GM06990 (cell line): ENCODE measurements around the gene SPSB1.

Source experiments
- DNase-seq: peaks from one replicate; pipeline ENCODE4 v3.0.0-alpha.2; 2011; ENCODE audit not compliant: insufficient read length; ENCODE audit errors: extremely low read depth
- H3K27me3 ChIP-seq: replicated peaks from 2 replicates; pipeline ENCODE4 v1.6.0; 2011; ENCODE audit warnings: low read length; ENCODE audit not compliant: control insufficient read depth, insufficient read depth
- H3K36me3 ChIP-seq: 2 replicates; pipeline ENCODE4 v1.5.1; 2011; ENCODE audit warnings: low read length; ENCODE audit not compliant: control insufficient read depth, insufficient read depth
- H3K4me3 ChIP-seq: replicated peaks from 2 replicates; pipeline ENCODE4 v1.5.1; 2011; ENCODE audit warnings: low read depth, mild to moderate bottlenecking, control low read depth, low read length
- CTCF ChIP-seq: IDR thresholded peaks from 2 replicates; pipeline ENCODE4 v1.5.1; 2011; ENCODE audit warnings: low read length, control low read depth, mild to moderate bottlenecking, inconsistent platforms; ENCODE audit not compliant: insufficient read depth, poor library complexity, severe bottlenecking

Gene SPSB1

GRCh38 chr1:9331016-9331415, 38.3 kb downstream of the SPSB1 start:
- Histone ChIP-seq H3K27me3 (no peaks in the 10 kb centered on the region), H3K4me3 (no peak overlapping the region), H3K36me3 (no peaks in the 10 kb centered on the region)
- TF ChIP-seq CTCF, result no peak
- DNase-seq, result no peak

GRCh38 chr1:9331558-9332346, 39.1 kb downstream of the SPSB1 start:
- DNase-seq, result no peak
- no peaks in the 10 kb centered on the region for H3K27me3 ChIP-seq
- TF ChIP-seq CTCF, result no peak
- no peaks in the 10 kb centered on the region for H3K36me3 ChIP-seq
- no peak overlapping the region for H3K4me3 ChIP-seq

- no peak overlapping the region for H3K4me3 ChIP-seq
- H3K27me3 ChIP-seq, result no peaks in the 10 kb centered on the region
- no peak for TF ChIP-seq CTCF
- no peaks in the 10 kb centered on the region for H3K36me3 ChIP-seq
- DNase-seq, result no peak
Measured at GRCh38 chr1:9332513-9333143, 39.9 kb downstream of the SPSB1 start.

- H3K27me3 ChIP-seq, result no peaks in the 10 kb centered on the region
- DNase-seq, result no peak
- no peak overlapping the region for H3K4me3 ChIP-seq
- no peaks in the 10 kb centered on the region for H3K36me3 ChIP-seq
- TF ChIP-seq CTCF, result no peak
Measured at GRCh38 chr1:9338397-9339246, 45.9 kb downstream of the SPSB1 start.

- no peak for TF ChIP-seq CTCF
- H3K36me3 ChIP-seq, result no peaks in the 10 kb centered on the region
- H3K27me3 ChIP-seq, result no peaks in the 10 kb centered on the region
- no peak for DNase-seq
- no peak overlapping the region for H3K4me3 ChIP-seq
Measured at GRCh38 chr1:9340172-9340854, 47.6 kb downstream of the SPSB1 start.
